Type B pancreatic cell (in vitro differentiated cells): ENCODE data around the gene SRSF8. TPM values are rescaled to one million over a fixed set of nuclear protein-coding genes. Genes with fewer than 3 reads are reported as not detected.

Experiments
- DNase-seq: peaks from one replicate; pipeline ENCODE4 v3.0.0; 2021; ENCODE audit warnings: mixed read lengths; ENCODE audit not compliant: unreplicated experiment; ENCODE audit errors: extremely low spot score
- H3K27ac Mint-ChIP-seq: 2 replicates; pipeline ENCODE4 v1.8.0; 2021; ENCODE audit warnings: mild to moderate bottlenecking, mixed read lengths
- H3K27me3 Mint-ChIP-seq: 2 replicates; pipeline ENCODE4 v1.8.0; 2021; ENCODE audit warnings: mixed read lengths
- H3K36me3 Mint-ChIP-seq: 2 replicates; pipeline ENCODE4 v1.8.0; 2021; ENCODE audit warnings: mixed read lengths
- H3K4me1 Mint-ChIP-seq: one replicate; pipeline ENCODE4 v1.8.0; 2021; ENCODE audit warnings: mixed read lengths; ENCODE audit not compliant: unreplicated experiment
- H3K4me3 Mint-ChIP-seq: 2 replicates; pipeline ENCODE4 v1.8.0; 2021; ENCODE audit warnings: mild to moderate bottlenecking, mixed read lengths
- H3K9me3 Mint-ChIP-seq: 2 replicates; pipeline ENCODE4 v1.8.0; 2021; ENCODE audit warnings: mixed read lengths
- total RNA-seq: library from RNA; stranded (reverse); gene quantifications from 2 replicates; pipeline ENCODE4 v1.2.1, GENCODE V29; 2021; ENCODE audit warnings: low replicate concordance
- TF ChIP-seq, protein P1 (sequence below): fragments of 200-600 bp; sonication (generic); conservative IDR thresholded peaks from 2 replicates; pipeline ENCODE4 v1.5.0; 2021; ENCODE audit warnings: antibody characterized with exemption, mild to moderate bottlenecking

SRSF8 gene
- total RNA-seq, 1 donor from 2014 or later, result 43.7 TPM

GRCh38 chr11:95050595-95051202, 16.0 kb upstream of the SRSF8 start:
- Mint-ChIP-seq H3K9me3 (peaks cover 3% of the 10 kb centered on the region), H3K4me1 (no peaks in the 10 kb centered on the region), H3K27ac (no peak overlapping the region), H3K4me3 (no peak overlapping the region), H3K27me3 (peaks cover 17% of the 10 kb centered on the region), H3K36me3 (no peaks in the 10 kb centered on the region)
- no peak for DNase-seq
- TF ChIP-seq, protein P1, sequence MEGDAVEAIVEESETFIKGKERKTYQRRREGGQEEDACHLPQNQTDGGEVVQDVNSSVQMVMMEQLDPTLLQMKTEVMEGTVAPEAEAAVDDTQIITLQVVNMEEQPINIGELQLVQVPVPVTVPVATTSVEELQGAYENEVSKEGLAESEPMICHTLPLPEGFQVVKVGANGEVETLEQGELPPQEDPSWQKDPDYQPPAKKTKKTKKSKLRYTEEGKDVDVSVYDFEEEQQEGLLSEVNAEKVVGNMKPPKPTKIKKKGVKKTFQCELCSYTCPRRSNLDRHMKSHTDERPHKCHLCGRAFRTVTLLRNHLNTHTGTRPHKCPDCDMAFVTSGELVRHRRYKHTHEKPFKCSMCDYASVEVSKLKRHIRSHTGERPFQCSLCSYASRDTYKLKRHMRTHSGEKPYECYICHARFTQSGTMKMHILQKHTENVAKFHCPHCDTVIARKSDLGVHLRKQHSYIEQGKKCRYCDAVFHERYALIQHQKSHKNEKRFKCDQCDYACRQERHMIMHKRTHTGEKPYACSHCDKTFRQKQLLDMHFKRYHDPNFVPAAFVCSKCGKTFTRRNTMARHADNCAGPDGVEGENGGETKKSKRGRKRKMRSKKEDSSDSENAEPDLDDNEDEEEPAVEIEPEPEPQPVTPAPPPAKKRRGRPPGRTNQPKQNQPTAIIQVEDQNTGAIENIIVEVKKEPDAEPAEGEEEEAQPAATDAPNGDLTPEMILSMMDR, result no peak

- Mint-ChIP-seq H3K27me3 (peaks cover 11% of the 10 kb centered on the region), H3K36me3 (no peaks in the 10 kb centered on the region), H3K4me3 (no peak overlapping the region), H3K27ac (no peak overlapping the region), H3K4me1 (no peaks in the 10 kb centered on the region), H3K9me3 (peaks cover 3% of the 10 kb centered on the region)
- no peak for DNase-seq
- TF ChIP-seq, protein P1, result no peak
These were observed 12.4 kb upstream of the SRSF8 start for GRCh38 chr11:95054356-95054755.

DNA sequence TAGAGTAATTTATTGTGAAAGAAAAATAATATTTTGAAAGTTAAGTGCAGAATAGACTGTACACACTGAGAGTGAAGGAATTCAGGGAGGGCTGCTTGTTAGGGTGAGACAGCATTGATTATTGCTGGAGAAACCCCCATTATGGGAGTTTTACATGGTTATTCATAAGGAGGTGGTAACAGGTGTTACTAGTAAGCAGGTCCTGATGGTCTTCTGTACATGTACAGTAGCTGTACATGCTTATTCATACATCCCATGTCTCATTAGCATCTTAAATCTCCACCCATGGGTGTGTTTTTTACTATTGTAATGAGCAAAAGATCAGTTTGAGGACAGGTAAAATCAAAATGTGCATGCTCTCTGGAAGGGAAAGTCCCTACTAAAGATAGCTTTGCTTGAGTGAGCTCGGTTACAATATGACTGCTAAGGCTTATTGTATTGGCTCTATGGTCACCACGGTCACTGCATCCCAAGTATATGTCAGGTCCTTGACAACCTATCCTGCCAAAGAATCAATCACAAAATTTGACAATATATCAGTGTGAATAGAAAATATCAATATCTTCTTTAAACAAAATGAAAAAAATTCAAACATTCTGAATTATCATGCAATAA, 11.3 kb upstream of the SRSF8 start:
- Mint-ChIP-seq H3K4me3 (no peak overlapping the region), H3K4me1 (no peaks in the 10 kb centered on the region), H3K9me3 (peaks cover 3% of the 10 kb centered on the region), H3K27me3 (peaks cover 11% of the 10 kb centered on the region), H3K27ac (no peak overlapping the region), H3K36me3 (no peaks in the 10 kb centered on the region)
- TF ChIP-seq, protein P1, result no peak
- DNase-seq, result no peak

GRCh38 chr11:95057959-95058358, 8.8 kb upstream of the SRSF8 start:
- Mint-ChIP-seq H3K36me3 (no peaks in the 10 kb centered on the region), H3K27me3 (peaks cover 14% of the 10 kb centered on the region), H3K27ac (no peak overlapping the region), H3K9me3 (no peaks in the 10 kb centered on the region), H3K4me3 (no peak overlapping the region), H3K4me1 (no peaks in the 10 kb centered on the region)
- TF ChIP-seq, protein P1, result no peak
- DNase-seq, result no peak

DNA sequence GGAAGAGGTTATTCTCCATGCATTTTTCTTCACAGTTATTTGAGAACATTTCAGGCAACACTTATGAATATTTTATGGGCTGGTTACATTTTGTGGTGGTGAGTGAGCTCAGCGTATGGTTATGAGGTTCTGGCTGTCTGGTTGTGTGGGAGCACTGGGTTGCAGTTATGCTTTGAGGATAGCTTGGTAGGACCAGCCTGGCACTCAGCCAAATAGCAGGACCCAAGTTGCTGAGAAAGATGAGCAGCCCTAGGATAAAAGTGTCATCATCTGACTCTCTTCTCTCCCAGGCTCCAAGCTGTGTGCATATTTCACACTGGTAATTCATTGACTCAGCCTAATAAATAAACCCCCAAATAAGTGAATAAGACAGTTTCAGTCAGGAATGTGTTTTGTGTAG, 8.1 kb upstream of the SRSF8 start:
- TF ChIP-seq, protein P1, result no peak
- Mint-ChIP-seq H3K27ac (no peak overlapping the region), H3K36me3 (no peaks in the 10 kb centered on the region), H3K9me3 (no peaks in the 10 kb centered on the region), H3K27me3 (peaks cover 14% of the 10 kb centered on the region), H3K4me3 (no peak overlapping the region), H3K4me1 (no peaks in the 10 kb centered on the region)
- no peak for DNase-seq
